Measurements from ENCODE around the gene KRT80.

KRT80 gene

DNA sequence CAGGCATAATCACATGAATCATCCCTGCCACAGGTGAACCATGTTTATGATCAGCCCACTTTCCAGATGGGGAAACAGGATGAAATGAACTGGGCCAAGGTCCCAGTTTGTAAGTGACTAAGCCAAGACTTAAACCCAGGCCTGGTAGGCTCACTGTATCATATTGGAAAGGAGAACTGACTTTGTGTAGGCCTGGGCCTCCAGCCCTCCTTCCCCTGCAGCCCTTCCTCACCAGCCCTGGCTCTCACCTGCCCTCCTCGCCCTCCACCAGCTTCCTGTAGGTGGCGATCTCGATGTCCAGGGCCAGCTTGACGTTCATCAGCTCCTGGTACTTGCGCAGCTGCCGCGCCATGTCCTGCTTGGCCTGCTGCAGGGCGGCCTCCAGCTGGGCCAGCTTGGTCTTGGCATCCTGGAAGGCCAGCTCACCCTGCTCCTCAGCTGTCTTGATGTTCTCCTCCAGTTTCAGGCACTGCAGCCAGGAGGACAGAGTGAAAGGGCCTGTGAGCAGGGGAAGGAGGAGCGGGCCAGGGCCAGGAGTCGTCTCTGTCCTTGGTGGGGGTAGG, 19.8 kb downstream of the KRT80 start:
- H3K9me3 ChIP-seq (ENCODE audit: control insufficient read depth, insufficient read depth, low read length) = no peaks in the 10 kb centered on the region
- no peaks in the 10 kb centered on the region for H3K36me3 ChIP-seq (ENCODE audit: control insufficient read depth, insufficient read depth, low read length)
- H3K9ac ChIP-seq (ENCODE audit: low read depth, low read length) = no peak overlapping the region
- no peak overlapping the region for H3K27ac ChIP-seq (ENCODE audit: low read depth, low read length)
- no peak overlapping the region for H3K4me3 ChIP-seq (ENCODE audit: low read depth, low read length)
- H3K27me3 ChIP-seq (ENCODE audit: control insufficient read depth, insufficient read depth, low read length) = no peaks in the 10 kb centered on the region
- peaks cover 3% of the 10 kb centered on the region; the same call in 1 of the 2 replicates for H3K4me1 ChIP-seq (ENCODE audit: control insufficient read depth, insufficient read depth, low read length)

- Histone ChIP-seq H3K36me3 (ENCODE audit: control insufficient read depth, insufficient read depth, low read length) (no peaks in the 10 kb centered on the region), H3K4me3 (ENCODE audit: low read depth, low read length) (no peak overlapping the region), H3K4me1 (ENCODE audit: control insufficient read depth, insufficient read depth, low read length) (peaks cover 3% of the 10 kb centered on the region; the same call in 1 of the 2 replicates), H3K27ac (ENCODE audit: low read depth, low read length) (no peak overlapping the region), H3K9me3 (ENCODE audit: control insufficient read depth, insufficient read depth, low read length) (no peaks in the 10 kb centered on the region), H3K9ac (ENCODE audit: low read depth, low read length) (no peak overlapping the region), H3K27me3 (ENCODE audit: control insufficient read depth, insufficient read depth, low read length) (no peaks in the 10 kb centered on the region)
Observed at GRCh38 chr12:52170827-52171226, 21.0 kb downstream of the KRT80 start.

DNA sequence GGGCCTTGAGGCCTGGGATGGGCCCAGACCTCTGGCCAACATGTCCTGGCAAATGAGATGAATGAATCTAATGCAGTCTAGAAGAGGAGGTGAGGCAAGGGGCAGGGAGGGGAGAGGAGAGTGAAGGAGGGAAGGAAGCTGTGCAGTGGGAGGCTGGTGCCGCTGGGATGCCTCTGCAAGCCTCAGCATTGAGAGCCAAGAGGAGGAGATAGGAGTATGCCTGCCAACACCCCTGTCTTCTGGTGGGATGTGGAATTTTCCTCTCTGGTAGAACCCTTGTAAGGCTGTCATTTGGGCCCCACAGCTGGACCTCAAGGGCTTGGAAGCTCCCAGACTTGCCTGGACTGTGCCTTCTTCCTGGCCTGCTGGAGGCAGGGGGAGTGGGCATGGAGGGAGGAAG, 21.9 kb downstream of the KRT80 start:
- Histone ChIP-seq H3K27ac (ENCODE audit: low read depth, low read length) (no peak overlapping the region), H3K36me3 (ENCODE audit: control insufficient read depth, insufficient read depth, low read length) (no peaks in the 10 kb centered on the region), H3K9ac (ENCODE audit: low read depth, low read length) (no peak overlapping the region), H3K9me3 (ENCODE audit: control insufficient read depth, insufficient read depth, low read length) (no peaks in the 10 kb centered on the region), H3K4me3 (ENCODE audit: low read depth, low read length) (no peak overlapping the region), H3K27me3 (ENCODE audit: control insufficient read depth, insufficient read depth, low read length) (no peaks in the 10 kb centered on the region), H3K4me1 (ENCODE audit: control insufficient read depth, insufficient read depth, low read length) (peaks cover 3% of the 10 kb centered on the region; the same call in 1 of the 2 replicates)

GRCh38 chr12:52168019-52168717, 23.6 kb downstream of the KRT80 start:
- Histone ChIP-seq H3K27me3 (ENCODE audit: control insufficient read depth, insufficient read depth, low read length) (no peaks in the 10 kb centered on the region), H3K36me3 (ENCODE audit: control insufficient read depth, insufficient read depth, low read length) (no peaks in the 10 kb centered on the region), H3K9ac (ENCODE audit: low read depth, low read length) (no peak overlapping the region), H3K4me3 (ENCODE audit: low read depth, low read length) (no peak overlapping the region), H3K9me3 (ENCODE audit: control insufficient read depth, insufficient read depth, low read length) (no peaks in the 10 kb centered on the region), H3K27ac (ENCODE audit: low read depth, low read length) (no peak overlapping the region), H3K4me1 (ENCODE audit: control insufficient read depth, insufficient read depth, low read length) (peaks cover 3% of the 10 kb centered on the region; the same call in 1 of the 2 replicates)

- Histone ChIP-seq H3K9ac (ENCODE audit: low read depth, low read length) (no peak overlapping the region), H3K4me3 (ENCODE audit: low read depth, low read length) (no peak overlapping the region), H3K27ac (ENCODE audit: low read depth, low read length) (no peak overlapping the region), H3K4me1 (ENCODE audit: control insufficient read depth, insufficient read depth, low read length) (peaks cover 3% of the 10 kb centered on the region; the same call in 1 of the 2 replicates), H3K27me3 (ENCODE audit: control insufficient read depth, insufficient read depth, low read length) (no peaks in the 10 kb centered on the region), H3K9me3 (ENCODE audit: control insufficient read depth, insufficient read depth, low read length) (no peaks in the 10 kb centered on the region), H3K36me3 (ENCODE audit: control insufficient read depth, insufficient read depth, low read length) (no peaks in the 10 kb centered on the region)
Observed at GRCh38 chr12:52167526-52167925, 24.3 kb downstream of the KRT80 start.

DNA sequence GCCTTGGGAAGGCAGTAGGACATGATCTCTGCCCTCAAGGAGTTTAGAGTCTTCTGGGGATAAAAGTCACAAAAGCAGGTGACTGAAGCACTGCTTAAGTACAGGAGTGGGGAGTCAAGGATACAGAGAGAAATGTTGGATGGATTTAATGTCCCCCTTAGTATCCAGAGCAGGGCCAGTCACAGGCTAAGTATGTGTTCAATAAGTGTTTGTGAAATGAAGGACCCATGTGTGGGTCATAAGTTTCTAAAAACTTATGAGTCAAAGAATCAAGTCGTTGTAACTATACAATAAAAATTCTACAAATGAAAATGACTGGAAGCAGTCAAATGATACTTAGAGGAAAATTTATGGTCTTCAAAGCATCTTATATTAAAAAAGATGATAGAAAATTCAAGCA, 25.1 kb downstream of the KRT80 start:
- peaks cover 3% of the 10 kb centered on the region; the same call in 1 of the 2 replicates for H3K4me1 ChIP-seq (ENCODE audit: control insufficient read depth, insufficient read depth, low read length)
- no peaks in the 10 kb centered on the region for H3K36me3 ChIP-seq (ENCODE audit: control insufficient read depth, insufficient read depth, low read length)
- H3K27ac ChIP-seq (ENCODE audit: low read depth, low read length) = no peak overlapping the region
- no peaks in the 10 kb centered on the region for H3K9me3 ChIP-seq (ENCODE audit: control insufficient read depth, insufficient read depth, low read length)
- H3K9ac ChIP-seq (ENCODE audit: low read depth, low read length) = no peak overlapping the region
- H3K27me3 ChIP-seq (ENCODE audit: control insufficient read depth, insufficient read depth, low read length) = no peaks in the 10 kb centered on the region
- no peak overlapping the region for H3K4me3 ChIP-seq (ENCODE audit: low read depth, low read length)

DNA sequence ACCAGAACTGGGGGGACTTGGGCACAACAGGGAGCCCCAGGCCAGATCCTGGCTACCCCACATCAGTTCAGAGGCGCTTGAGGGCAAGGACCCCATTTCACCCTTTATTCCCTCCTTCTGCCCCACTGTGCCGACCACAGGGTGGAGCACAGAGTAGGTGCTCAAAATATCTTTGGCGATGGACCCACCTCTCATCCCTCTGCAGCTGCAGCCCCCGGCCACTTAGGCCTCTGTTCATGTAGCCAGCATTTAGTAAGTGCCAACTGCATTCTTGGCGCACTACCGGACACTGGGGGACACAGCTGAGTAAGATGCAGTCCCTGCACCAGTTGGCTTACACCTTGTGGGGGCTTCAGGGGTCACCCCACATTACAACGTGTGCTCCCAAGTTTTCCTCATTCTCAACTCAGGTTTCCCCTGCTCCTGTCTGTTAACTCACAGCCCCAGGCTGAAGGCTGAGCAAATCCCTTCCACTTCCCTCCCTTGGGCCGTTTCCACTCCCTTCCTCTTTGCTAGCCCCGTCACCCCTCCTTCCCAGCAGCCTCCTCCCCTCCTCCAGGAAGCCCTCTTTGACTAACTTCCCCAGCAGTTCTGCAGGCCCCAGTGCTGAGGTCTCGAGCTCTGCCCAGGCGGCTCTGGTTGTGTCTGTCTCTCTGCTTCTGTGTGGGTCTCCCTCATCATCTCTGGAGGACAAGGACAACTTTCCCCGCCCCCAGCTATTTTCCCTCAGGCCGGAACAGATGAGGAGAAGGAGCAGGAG, 26.5 kb downstream of the KRT80 start:
- H3K4me3 ChIP-seq (ENCODE audit: low read depth, low read length) = no peak overlapping the region
- H3K36me3 ChIP-seq (ENCODE audit: control insufficient read depth, insufficient read depth, low read length) = no peaks in the 10 kb centered on the region
- H3K9me3 ChIP-seq (ENCODE audit: control insufficient read depth, insufficient read depth, low read length) = no peaks in the 10 kb centered on the region
- H3K27ac ChIP-seq (ENCODE audit: low read depth, low read length) = no peak overlapping the region
- H3K4me1 ChIP-seq (ENCODE audit: control insufficient read depth, insufficient read depth, low read length) = peaks cover 3% of the 10 kb centered on the region; the same call in 1 of the 2 replicates
- no peaks in the 10 kb centered on the region for H3K27me3 ChIP-seq (ENCODE audit: control insufficient read depth, insufficient read depth, low read length)
- H3K9ac ChIP-seq (ENCODE audit: low read depth, low read length) = no peak overlapping the region

DNA sequence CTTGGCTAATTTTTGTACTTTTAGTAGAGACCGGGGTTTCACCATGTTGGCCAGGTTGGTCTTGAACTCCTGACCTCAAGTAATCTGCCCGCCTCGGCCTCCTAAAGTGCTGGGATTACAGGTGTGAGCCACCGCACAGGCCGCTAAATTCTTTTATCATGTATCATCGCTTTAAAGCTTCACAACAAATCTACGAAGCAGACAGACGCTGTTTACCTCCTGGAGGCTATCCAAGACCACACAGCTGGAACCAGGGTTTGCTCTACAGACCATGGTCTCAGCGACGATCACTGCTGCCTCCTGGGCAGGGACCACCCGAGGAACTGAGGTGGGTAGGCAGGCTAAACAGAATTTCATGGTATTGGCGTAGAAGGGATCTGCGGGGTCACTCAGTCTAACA, 27.2 kb downstream of the KRT80 start:
- H3K9me3 ChIP-seq (ENCODE audit: control insufficient read depth, insufficient read depth, low read length) = no peaks in the 10 kb centered on the region
- H3K4me3 ChIP-seq (ENCODE audit: low read depth, low read length) = no peak overlapping the region
- no peak overlapping the region for H3K27ac ChIP-seq (ENCODE audit: low read depth, low read length)
- H3K36me3 ChIP-seq (ENCODE audit: control insufficient read depth, insufficient read depth, low read length) = no peaks in the 10 kb centered on the region
- H3K27me3 ChIP-seq (ENCODE audit: control insufficient read depth, insufficient read depth, low read length) = no peaks in the 10 kb centered on the region
- H3K4me1 ChIP-seq (ENCODE audit: control insufficient read depth, insufficient read depth, low read length) = peaks cover 3% of the 10 kb centered on the region; the same call in 1 of the 2 replicates
- H3K9ac ChIP-seq (ENCODE audit: low read depth, low read length) = no peak overlapping the region

DNA sequence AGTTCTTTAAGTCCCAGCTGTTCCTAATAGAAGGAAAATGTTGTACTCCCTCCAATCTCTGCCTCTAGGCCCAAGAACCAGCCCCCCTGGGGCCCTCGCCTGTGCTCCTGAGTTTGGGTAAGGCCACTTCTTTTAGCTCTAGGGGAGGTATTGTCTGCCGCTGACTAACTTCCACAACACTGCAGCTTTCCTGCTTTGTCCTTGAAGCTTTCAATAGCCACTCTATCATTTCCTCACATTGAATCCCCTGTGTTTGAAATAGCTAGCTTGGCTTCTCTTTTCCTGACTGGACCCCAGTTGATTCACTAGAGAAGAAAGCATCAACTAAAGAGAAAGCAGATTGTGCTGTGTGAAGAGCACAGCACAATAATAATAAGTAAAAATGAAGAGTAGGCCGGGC, 28.8 kb downstream of the KRT80 start:
- Histone ChIP-seq H3K36me3 (ENCODE audit: control insufficient read depth, insufficient read depth, low read length) (no peaks in the 10 kb centered on the region), H3K4me1 (ENCODE audit: control insufficient read depth, insufficient read depth, low read length) (peaks cover 2% of the 10 kb centered on the region; the same call in 1 of the 2 replicates), H3K9ac (ENCODE audit: low read depth, low read length) (no peak overlapping the region), H3K9me3 (ENCODE audit: control insufficient read depth, insufficient read depth, low read length) (no peaks in the 10 kb centered on the region), H3K27me3 (ENCODE audit: control insufficient read depth, insufficient read depth, low read length) (no peaks in the 10 kb centered on the region), H3K4me3 (ENCODE audit: low read depth, low read length) (no peak overlapping the region), H3K27ac (ENCODE audit: low read depth, low read length) (peak overlapping the region; percentile 31)

- no peak overlapping the region for H3K9ac ChIP-seq (ENCODE audit: low read depth, low read length)
- H3K36me3 ChIP-seq (ENCODE audit: control insufficient read depth, insufficient read depth, low read length) = no peaks in the 10 kb centered on the region
- H3K4me1 ChIP-seq (ENCODE audit: control insufficient read depth, insufficient read depth, low read length) = no peaks in the 10 kb centered on the region; the same call in 1 of the 2 replicates
- no peak overlapping the region for H3K27ac ChIP-seq (ENCODE audit: low read depth, low read length)
- H3K4me3 ChIP-seq (ENCODE audit: low read depth, low read length) = no peak overlapping the region
- H3K27me3 ChIP-seq (ENCODE audit: control insufficient read depth, insufficient read depth, low read length) = no peaks in the 10 kb centered on the region
- no peaks in the 10 kb centered on the region for H3K9me3 ChIP-seq (ENCODE audit: control insufficient read depth, insufficient read depth, low read length)
Observed at GRCh38 chr12:52160200-52160599, 31.6 kb downstream of the KRT80 start.

Measured in HUES48 (cell line).